Activated CD4-positive, CD25-positive, alpha-beta regulatory T cell treated with anti-CD3 and anti-CD28 coated beads, Interleukin-2, amount 50 U/mL, for 72 hours (primary cell): ENCODE measurements around the gene APMAP.

ENCODE experiments used
- DNase-seq: peaks from one replicate; pipeline ENCODE4 v3.0.0; 2021

Gene APMAP

GRCh38 chr20:24963672-24964505 lies 28.7 kb downstream of the APMAP start:
- DNase-seq: no peak

DNA sequence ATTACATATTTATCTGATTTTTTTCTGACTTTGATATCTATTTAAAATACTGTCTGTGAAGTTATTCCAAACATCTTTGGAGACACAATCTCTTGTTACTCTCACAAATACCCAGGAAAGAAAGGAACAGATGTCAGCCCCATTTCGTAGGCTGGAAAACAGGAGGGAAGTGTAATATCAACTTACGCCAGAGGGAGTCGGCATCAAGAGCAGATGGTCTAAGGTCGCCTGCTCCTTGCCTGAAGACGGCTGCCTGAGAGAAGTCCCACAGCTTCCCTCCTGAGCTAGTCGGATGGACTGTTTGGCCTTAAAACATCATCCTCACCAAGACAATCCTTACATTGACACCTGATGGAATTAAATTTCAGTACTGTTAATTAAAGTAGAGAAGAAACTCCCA lies 30.0 kb downstream of the APMAP start:
- DNase-seq: no peak

- DNase-seq: no peak
Measured at GRCh38 chr20:24962182-24962492, 30.4 kb downstream of the APMAP start.

DNA sequence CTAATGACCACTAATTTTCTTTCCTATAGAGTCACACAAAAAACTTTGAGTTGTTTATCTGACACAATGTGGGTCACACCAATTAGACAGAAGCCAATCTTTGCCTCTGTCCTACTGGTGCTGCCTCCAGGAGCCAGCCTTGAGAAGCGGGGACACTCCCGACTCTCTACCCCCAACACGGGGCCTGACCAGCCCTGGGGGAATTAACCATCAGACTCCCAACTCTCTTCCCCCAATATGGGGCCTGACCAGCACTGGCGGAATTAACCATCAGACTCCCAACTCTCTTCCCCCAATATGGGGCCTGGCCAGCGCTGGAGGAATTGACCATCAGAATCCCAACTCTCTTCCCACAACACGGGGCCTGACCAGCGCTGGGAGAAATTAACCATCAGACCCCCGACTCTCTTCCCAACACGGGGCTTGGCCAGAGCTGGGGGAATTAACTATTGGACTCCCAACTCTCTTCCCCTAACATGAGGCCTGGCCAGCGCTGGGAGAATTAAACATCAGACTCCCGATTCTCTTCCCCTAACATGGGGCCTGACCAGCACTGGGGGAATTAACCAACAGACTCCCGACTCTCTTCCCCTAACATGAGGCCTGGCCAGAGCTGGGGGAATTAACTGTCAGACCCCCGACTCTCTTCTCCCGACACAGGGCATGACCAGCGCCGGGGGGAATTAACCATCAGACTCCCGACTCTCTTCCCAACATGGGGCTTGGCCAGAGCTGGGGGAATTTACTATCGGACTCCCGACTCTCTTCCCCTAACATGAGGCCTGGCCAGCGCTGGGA lies 31.0 kb downstream of the APMAP start:
- no peak for DNase-seq

DNA sequence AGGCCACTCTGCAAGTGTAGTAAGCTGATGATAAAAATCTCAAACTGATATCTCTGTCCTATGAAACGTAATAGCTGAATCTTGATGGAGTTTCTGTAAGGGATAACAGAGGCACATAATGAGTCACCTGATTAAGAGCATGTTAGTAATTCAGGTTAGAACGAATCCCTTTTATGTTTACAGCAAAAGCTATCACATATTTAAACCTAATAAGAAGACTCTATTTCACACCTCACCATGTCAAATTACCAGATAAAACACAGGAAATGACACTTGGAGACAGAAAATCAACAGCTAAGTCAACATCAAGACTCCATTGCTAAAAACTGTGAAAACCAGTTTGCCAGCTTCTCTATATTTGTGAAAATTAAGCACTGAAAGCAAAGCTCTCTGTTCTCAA lies 31.7 kb downstream of the APMAP start:
- no peak for DNase-seq

DNA sequence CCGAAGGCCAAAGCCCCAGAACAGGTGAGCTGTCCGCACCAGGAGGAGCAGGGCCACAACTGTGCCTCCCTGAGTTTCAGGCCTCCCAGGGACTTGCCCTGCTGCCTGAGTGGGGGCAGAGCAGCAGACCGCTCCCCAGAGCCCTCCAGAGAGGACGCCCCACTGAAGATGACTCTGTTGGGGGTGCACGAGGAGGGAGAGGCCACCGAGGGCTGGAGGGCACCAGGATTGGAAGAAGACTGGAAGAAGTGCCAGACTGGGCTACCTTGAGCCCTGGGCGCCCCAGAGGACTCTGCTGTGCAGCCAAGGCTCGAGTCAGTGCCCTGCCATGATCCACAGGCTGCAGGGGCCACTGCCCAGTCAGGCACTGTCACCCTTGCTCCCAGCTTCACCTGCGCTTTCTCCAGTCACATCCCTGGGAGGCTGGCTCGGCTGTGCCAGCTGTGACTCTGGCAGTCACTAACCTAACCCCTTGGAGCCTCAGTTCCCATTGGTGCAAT lies 32.2 kb downstream of the APMAP start:
- no peak for DNase-seq

- DNase-seq: no peak
Measured at GRCh38 chr20:24959591-24960301, 32.8 kb downstream of the APMAP start.

GRCh38 chr20:24958506-24959385 lies 33.8 kb downstream of the APMAP start:
- no peak for DNase-seq

- DNase-seq: no peak
Measured at GRCh38 chr20:24957326-24958016, 35.1 kb downstream of the APMAP start.

GRCh38 chr20:24956001-24956841 lies 36.3 kb downstream of the APMAP start:
- DNase-seq: no peak

DNA sequence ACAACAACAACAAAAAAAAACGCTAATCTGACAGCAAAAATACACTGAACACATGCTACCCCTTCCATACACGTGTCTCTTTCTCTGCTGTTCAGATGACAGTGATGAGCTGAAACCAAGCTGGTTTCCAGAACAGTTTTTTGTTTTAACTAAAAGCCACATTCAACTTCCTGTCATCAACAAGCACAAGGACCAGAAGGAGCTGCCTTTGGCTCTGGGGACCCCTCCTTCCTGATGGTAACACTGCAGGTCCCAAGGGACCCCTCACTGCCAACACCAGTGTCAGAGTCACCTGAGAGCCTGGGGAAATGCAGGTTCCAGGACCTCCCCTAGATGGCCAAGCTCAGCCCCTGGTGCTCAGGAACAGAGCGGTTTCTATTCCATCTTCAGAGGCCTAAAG lies 37.5 kb downstream of the APMAP start:
- DNase-seq: no peak

DNA sequence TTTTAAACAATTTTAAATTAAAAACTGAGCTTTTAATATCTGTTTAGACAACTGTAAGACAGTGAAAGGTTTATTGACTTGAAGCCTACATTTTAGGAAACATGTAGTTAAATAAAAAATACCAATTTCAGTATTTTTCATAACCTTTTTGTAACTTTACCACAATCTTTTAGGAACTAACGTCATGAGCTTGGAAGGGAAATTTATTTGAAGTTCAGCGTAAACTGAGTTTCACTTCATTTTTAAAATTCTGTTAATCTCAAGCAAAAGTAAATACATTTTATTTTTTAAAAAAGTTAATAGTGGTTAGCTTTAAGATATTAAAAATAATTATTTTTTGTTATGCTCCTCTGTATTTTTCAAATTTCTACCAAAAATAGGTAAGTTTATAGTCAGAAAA lies 38.0 kb downstream of the APMAP start:
- no peak for DNase-seq

GRCh38 chr20:24954151-24954550 lies 38.4 kb downstream of the APMAP start:
- DNase-seq: no peak

- no peak for DNase-seq
Measured at GRCh38 chr20:24953621-24954133, 38.9 kb downstream of the APMAP start.

GRCh38 chr20:24953209-24953575 lies 39.4 kb downstream of the APMAP start:
- DNase-seq: no peak

DNA sequence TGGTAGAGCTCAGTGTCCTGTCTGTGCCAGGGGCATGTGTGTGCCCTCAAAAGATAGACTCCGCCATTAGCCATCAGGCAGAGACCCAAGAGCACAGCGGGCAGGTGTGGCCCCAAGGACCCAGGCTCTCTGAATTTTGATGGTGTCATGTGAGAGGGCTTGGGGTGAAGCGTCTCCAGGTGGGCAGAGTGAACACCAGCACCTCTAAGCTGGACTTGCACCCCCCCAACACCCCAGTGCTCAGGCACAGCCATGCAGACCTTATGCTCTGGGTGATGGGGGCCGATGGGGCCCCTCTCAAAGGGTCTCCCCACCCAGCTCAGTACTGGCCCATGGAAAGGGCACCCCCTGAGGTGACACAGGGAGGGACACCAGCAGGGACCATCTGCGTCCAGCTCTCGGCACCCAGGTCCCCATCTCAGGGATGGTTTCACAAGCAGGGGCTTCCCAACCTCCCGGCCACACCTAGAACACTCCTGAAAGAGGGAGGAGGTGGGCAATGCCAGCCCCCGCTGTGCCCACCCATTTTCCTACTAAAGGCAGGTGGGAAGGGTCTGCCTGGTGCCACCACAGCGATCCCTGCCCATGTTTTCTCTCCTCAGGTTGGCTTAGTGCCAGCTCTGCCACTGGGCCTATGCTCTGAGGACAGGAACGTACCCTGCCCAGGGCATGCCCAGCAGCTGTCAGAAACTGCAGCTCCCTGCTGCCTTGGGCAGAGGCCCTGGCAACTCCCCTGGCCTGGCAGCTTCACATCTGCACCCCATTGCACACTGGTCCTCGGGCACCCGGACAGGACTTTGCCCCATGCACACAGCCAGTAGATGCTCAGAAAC lies 40.0 kb downstream of the APMAP start:
- DNase-seq: no peak

DNA sequence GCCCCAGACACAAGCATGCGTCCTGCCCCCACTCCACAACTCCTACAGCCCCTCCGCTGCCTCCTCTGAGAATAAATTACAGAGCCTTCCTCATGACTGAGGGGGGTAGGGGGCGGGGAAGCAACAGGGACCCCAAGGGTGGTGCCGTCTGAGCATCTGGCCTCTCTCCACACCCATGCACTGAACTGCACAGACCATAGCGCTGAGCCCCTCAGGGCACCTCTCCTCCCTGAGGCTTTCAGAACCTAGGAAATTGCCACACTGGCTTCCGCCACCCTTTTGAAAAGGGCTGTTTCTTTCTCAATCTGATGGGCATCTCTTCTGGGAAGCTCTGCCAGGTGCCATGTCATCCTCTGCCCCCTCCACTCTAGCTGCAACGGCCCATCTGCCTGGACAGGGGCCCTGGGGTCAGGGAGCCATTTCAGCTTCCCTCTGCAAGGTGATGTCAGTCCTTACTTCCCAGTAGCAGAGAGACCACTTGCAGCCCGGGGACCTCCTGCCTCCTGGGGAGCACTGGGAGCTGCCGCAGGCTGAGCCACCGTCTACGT lies 40.9 kb downstream of the APMAP start:
- DNase-seq: no peak

DNA sequence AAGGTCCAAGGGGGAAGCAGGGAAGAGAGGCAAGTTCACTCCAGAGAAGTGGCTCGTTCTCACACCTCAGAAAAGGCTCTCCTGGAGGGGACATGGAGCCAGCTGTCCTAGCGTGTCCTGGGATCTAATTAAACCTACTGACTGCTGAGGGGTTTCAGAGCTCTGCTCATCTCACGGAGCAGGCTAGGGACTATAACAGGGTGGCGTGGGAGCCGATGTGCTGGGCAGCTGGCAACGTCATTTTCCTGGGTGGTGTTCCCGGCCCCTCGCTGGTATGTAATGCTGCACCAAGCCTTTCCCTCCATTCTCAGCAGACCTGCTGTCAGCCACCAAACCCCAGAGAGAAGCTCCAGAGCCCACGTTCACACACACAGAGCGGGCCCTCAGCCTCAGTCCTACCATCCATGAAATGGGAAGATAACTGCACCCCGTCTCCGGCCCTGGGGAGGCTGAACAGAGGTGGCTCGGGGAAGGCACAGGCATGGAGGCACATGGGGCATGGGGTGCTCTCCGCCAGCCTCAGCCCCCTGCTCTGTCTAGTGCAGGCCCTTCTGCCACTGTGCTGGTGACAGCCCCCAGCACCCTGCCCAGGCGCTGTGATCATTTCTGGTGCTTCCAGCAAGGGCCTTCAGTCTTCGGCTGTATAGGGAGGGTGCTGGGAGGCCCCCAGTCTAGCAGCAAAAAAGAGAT lies 41.6 kb downstream of the APMAP start:
- no peak for DNase-seq
